HG02642 (cell line): ENCODE data around the gene PARP6.

Experiments used
- ATAC-seq: cut with Tn5 transposase; IDR thresholded peaks from one replicate; pipeline ENCODE4 v1.9.1; 2021; ENCODE audit warnings: mild to moderate bottlenecking; ENCODE audit not compliant: unreplicated experiment, poor library complexity

PARP6 gene

DNA sequence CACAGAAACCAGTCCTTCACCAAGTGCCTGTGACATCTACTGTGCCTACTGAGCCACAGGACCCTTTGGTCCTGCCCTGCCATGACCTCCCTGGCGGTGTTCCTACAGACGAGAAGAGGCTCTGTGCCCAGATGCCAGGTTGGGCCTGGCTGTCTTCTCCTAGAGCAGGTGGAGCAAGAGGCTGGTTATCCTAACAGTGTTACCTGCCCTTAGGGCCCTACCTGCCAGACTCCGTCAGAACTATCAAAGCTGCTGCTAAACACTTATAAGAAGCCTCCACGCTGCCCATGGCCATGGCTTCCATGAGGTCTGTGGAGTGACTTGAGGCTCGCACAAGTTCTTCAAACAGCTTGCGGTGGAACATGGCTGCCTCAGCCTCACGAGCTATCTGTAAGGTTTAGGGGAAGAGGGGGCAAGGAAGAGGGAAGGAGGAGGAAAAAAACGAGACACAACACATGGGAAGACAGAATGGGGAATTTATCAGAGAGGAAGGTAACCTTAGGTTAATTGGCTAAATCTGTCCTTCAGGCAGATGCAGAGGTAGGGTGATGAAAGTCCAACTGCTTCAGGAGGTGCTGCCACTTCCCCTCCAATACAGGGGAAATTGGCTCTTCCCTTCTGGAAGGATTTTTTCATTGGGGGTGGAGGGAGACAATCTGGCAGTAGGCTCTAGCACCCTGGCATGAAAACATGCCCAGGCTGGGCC, 69.4 kb downstream of the PARP6 start:
- ATAC-seq, result no peak

DNA sequence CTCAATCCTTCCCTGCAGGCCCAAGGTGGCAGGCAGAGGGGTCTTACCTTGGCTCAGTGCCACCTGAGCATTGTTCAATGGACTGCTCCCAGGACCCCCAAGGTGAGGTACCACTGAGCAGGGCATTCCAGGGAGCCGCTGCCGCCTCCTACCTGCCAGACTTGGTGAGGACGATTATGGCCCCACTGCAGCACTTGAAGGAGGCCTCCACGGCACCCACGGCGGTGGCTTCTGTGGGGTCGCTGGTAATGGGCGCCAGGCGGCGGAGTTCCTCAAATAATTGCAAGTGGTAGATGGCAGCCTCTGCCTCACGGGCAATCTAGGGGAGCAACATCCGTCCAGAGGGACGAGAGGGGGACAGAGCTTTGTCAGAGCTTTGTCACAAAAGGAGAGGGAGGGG, 70.1 kb downstream of the PARP6 start:
- no peak for ATAC-seq

DNA sequence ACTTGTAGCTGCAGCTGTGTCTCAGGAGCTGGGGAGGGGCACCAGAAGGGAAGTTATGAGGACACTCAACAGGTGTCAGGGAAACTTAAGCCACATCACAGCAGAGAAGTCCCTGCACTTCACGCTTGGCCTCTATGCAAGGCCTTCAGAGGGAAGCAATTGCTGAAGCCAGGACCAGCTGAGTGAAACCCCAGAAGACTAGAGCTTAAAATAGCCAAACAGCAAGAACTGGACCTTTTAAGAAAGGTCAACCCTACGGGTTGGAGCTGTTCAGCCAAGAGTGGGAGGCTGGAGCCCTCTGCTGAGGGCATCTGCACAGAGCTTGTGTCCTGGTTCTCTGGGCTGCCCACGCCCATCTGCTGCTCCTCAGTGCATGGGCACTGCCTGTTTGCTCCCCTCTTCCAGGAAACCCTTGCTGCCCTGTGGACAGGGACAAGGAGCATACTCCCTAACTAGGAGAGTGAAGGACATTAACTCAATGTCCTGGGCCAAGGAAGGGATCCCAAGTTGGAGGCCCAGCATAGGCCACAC, 70.9 kb downstream of the PARP6 start:
- ATAC-seq, result no peak

DNA sequence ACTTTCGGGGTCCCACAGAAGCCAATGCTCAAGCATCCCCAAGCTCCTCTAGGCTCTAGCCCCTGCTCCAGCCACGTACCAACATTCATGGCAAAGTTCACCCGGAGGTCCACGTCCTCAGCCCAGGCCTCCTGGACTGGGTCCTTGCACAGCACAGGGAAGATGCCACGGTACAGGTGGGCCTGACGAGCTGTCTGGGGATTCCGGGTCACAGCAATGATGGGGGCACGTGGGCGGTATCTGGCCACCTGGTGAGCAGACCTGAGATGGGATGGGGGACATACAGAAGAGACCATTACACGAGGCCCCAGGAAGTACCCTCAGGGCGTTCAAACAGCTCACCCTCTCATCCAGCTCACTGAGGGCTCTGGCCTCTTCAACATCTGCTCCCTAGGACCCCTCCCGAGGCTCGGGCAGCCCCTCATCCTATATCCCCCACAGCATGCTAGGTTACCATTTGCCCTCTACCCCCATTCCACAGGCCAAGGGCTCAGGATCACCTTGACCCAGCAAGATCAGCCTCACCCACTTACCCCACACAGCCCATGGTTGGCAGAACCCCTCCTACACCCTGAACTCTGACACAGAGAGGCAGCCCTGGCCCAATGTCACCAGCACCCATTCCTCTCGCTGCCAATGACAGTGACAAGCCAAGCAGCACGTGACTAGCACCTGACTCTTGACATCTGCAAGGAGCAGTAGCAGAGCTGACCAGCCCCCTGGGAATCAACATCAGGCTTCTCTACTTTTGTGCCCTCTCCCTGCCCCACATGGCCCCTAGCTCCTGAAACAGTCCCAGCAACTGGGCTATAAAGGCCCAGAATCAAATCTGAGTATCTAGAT, 71.7 kb downstream of the PARP6 start:
- ATAC-seq, result no peak

DNA sequence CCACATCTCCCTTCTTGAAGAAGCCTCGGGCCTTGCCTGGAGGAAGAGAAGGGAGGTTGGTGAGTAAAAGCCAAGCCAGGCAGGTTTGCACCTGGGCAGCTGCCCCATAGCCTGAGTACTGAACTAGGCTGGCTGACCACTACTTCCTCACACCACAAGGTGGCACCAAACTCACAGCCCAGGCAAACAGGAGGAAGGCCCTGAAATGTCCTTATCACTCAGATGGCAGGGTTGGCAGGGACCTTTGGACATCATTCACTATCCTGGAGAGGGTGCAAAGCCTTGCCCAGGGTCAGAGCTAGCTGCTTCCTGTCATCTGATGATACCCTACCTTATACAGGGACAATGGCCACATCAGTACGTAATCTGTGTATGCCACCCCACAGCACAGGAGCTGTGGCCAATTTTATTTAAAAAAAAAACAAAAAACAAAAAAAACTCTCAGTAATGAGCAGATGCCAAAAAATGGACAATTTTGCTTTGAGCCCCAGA, 72.6 kb downstream of the PARP6 start:
- ATAC-seq, result peak; percentile 43

DNA sequence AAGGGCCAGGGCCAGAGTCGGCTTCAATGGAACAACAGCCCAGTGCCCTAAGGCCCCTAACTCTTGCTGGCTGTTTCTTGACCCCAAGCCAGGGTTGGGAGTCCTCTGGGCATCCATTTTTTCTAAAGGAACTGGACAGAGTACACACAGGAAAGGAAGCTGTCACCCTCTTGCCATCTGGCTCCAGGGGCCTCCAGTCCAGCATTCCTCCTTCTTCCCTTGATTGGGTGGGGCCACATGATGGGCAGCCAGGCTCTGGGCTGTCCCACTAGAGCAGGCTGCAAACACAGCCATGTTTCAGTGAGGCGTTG, 73.2 kb downstream of the PARP6 start:
- ATAC-seq, result no peak

DNA sequence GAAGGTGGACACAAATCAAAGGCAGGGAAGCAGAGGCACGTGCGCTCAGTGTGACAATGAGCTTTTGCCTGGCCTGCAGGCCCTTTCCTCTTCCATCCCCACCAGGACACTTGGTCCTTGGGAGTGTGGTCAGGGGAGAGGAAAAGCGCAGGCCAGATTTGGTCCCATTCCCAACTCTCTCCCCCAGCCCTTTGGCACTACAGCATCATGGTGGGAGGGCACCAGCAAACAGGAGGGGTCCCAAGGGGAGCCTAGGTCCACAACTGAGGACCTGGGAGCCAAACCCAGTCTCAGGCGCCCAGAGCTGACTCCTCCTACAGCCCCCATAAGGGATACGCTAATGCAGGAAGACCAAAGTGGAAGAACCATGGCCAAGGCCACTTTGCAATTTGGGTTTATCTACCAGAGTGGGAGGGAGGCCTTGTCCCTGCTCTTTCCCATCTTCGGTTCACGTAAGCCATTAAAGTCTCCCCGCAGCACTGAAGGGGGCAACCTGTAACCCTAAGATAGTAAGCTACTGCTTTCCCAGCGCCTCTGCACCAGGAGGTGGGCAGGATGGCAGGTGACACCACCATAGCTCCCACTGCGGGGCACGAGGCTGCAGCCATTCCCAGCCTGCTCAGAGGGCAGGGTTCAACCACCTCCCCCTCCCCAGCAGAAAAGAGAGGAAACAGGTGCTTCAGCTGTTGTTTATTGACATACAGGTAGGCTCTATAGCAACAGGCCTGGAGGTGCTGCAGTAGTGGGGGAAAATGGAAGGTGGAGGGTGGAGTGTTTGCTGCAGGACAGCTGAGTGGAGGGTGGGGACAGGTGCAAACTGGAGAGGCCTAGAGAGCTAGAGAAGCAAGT, 73.8 kb downstream of the PARP6 start:
- no peak for ATAC-seq

DNA sequence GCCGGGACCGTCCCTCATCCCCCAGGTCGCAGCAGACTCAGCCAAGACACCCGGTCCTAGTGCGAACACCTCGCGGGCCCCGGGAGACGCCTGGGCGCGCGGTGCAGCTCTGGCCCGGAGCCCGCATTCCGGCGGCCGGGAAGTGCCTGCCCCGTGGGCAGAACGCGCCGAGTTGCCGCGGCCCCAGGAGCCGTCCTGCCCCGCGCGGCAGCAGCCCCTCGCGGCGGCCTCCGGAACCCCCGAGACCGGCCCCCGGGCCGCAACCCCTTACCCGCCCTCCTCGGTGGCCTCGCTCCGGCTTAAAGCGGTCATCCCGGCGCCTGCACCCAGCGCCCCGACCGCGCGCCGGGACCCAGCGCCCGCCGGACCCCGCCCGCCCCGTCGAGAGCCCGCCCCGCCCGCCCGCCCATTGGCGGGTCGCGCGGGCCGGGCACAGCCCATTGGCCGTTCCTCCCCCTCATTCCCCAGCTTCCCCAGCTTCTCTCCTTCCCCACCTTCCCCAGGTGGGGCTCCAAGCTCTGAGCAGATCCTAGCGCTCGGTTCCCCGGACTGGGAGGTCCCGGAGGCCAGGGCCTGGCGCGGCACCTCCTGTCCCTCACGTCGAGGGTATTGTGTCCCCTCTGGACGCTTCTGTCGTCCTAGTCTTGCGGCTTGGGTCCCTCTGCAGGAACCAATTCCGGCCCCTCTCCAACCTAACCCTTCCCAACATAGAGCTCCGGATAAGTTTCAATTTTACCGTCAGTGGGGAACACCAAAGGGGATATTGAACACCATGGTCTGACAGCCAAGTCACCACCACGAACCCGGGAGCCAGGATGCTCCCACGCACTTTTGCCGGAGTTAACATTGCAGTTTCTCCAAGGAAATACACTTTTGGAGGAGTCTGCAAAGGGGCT, 74.6 kb downstream of the PARP6 start, which contains the start of gene GRAMD2A:
Gene GRAMD2A (minus strand): TSS at position 328 of the 896 bp plus-strand sequence.
- peak; percentile 46 for ATAC-seq

DNA sequence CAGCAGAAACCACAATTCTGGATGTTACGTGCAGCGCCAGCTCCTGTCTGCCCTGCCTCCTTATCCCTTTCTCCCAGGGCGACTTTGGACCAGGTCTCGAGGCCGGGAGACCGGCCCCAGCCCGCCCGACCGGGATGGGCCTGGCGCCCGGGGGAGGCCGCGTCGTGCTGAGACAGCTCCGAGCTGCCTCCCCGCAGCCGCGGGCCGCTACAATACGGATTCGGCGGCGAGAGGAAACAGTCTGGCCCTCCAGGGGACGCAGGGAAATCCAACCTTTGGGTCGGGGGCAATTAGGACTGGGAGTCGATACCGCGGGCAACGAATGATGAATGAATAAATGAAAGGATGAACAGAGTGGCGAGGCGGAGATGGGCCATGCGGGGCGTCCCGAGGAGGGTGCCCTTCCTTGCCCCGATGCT, 75.3 kb downstream of the PARP6 start:
- ATAC-seq, result no peak

DNA sequence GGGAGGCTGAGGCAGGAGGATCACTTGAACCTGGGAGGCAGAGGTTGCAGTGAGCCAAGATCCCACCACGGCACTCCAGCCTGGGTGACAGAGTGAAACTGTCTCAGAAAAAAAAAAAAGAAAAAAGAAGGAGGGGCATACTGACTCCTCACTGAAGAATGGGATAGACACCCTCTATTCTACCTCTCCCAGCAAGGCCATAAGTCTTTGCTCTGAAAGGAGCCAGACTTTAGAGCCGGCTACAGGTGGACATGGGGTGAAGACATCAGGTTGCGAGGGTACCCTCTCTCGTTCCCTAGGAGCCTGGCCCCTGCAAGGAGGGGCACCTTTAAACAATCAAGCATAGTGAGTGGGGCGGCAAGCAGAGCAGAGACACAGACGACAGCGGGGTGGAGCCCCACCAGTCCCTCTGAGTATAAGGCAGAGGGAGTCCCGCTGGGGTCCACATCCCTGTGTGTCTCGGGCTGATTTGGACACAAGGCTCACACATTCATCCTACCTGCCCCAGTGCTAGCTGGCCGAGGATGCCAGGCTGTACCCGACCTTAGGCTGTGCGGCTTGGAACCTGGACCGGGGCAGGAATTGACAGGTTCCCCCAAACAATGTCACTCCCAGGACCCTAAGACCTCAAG, 75.8 kb downstream of the PARP6 start:
- no peak for ATAC-seq

DNA sequence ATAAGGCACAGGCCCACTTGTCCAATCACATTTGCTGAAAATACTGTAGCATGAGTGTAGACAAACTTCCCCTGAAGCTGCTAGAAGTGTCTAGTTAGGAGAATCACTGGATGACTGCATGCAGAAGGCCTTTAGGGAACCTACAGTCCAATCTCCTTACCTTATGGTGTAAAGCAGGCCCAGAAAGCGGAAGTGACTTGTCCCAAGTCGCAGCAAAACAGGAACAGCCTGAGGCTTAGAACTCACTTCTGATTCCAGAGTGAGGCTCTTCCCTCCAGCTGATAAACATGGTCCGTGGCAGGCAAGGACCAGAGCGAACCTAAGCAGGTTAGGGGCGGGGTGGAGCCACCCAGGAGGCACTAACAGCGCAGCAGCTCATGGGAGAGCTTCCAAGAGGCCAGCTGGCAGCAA, 77.2 kb downstream of the PARP6 start:
- ATAC-seq, result no peak

DNA sequence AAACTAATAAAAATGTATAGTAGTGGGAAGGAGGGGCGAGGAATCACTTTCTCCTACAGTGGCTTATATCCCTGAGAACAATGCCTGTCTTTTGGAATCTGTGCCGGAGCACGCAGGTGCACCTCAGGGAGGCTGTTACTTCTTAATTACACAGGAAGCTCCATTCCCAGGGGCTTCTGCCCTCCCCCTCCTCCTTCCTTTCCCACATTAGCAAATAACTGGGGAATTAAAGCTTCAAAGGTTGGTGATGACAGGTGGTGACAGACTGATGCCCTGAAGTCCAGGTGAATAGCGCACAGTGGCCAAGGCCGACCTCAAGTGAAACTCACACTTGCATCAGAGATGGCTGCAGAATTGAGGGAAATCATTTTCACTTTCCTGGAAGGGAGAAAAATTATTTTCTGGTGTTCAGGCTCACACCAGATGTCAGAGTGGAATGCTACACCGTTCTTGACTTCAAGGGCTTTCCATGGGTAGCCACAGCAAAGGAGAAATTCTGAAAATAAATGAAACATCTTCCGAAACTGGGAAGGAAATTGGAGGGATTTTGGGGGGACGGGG, 78.4 kb downstream of the PARP6 start:
- no peak for ATAC-seq

DNA sequence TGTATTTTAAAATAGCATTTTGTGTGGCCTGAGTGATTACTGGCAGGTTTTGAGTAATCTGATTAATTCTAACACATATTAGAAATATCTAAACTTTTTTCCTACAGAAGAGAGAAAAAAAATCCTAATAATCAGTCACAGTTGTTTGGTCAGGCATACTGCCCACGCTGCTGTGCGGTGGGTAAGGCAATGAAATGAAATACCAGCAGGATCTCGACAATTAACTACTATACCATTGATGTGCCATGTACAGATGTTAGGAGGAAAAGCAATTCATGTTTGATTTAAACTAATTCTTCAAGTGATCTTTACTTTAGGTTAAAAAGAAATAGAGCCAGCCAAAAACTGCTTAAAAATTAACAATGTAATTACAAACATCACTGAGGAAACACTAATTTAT, 79.9 kb downstream of the PARP6 start:
- no peak for ATAC-seq
